ENCODE data around the gene SYT6. TPM values are rescaled to one million over a fixed set of nuclear protein-coding genes. Genes with fewer than 3 reads are reported as not detected.

SYT6 gene
- total RNA-seq, 1 donor, result not detected

- TF ChIP-seq CTCF (IDR thresholded peaks at IDR 0.05; ENCODE audit: insufficient read depth, low read length), result no peak
- no peak for DNase-seq (ENCODE audit: low read depth)
These were observed 27.2 kb downstream of the SYT6 start for GRCh38 chr1:114126261-114127095.

GRCh38 chr1:114124644-114125043, 29.0 kb downstream of the SYT6 start:
- no peak for TF ChIP-seq CTCF (IDR thresholded peaks at IDR 0.05; ENCODE audit: insufficient read depth, low read length)
- H3K4me3 ChIP-seq (ENCODE audit: low read depth, low read length), result no peak overlapping the region
- DNase-seq (ENCODE audit: low read depth), result no peak

More at GRCh38 chr1:114126261-114127095, 27.2 kb downstream of the SYT6 start:
- H3K4me3 ChIP-seq (ENCODE audit: low read depth, low read length), result no peak overlapping the region

GRCh38 chr1:114122941-114123618, 30.6 kb downstream of the SYT6 start:
- peak; percentile 8 for DNase-seq (ENCODE audit: low read depth)
- no peak for TF ChIP-seq CTCF (IDR thresholded peaks at IDR 0.05; ENCODE audit: insufficient read depth, low read length)
- no peak overlapping the region for H3K4me3 ChIP-seq (ENCODE audit: low read depth, low read length)

GRCh38 chr1:114118351-114118990, 35.2 kb downstream of the SYT6 start:
- TF ChIP-seq CTCF (IDR thresholded peaks at IDR 0.05; ENCODE audit: insufficient read depth, low read length), result no peak
- no peak for DNase-seq (ENCODE audit: low read depth)
- no peak overlapping the region for H3K4me3 ChIP-seq (ENCODE audit: low read depth, low read length)

- TF ChIP-seq CTCF (IDR thresholded peaks at IDR 0.05; ENCODE audit: insufficient read depth, low read length), result no peak
- H3K4me3 ChIP-seq (ENCODE audit: low read depth, low read length), result no peak overlapping the region
- no peak for DNase-seq (ENCODE audit: low read depth)
These were observed 36.0 kb downstream of the SYT6 start for GRCh38 chr1:114117654-114118053.

GRCh38 chr1:114116086-114116485, 37.6 kb downstream of the SYT6 start:
- no peak for DNase-seq (ENCODE audit: low read depth)
- H3K4me3 ChIP-seq (ENCODE audit: low read depth, low read length), result no peak overlapping the region
- TF ChIP-seq CTCF (IDR thresholded peaks at IDR 0.05; ENCODE audit: insufficient read depth, low read length), result no peak
